Measurements from ENCODE around the gene PTK6.
A peak's percentile ranks its signal among the peaks of the same experiment; 100 is the strongest.

The PTK6 gene

DNA sequence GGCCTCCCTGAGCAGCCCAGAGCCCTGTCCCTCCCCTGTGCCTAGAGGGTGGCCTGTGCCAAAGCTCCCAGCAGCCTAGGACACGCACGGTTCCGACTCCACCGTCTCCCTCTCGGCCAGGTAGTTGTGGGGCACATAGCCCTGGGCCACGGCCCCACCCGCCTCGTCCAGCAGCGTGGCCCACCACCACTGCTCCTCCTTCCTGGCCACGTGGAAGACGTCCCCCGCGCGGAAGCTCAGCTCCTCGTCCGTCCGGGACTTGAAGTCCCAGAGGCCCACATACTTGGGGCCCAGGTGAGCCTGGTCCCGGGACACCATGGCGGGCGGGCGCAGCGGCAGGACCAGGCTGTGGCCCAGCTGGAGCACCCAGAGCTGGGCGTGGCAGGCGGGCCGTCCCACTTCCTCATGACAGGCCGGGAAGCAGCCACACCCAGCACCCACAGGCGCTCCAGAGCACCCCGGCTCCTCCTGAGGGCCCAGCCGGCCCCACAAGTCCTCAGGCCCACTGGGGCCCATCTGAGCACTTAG is at the start of gene PTK6:
PTK6 (minus strand) TSS at position 380 of the 528 bp plus-strand sequence; CDS start at position 318, 62 bp downstream.
- Histone ChIP-seq H3K4me1 (ENCODE audit: control insufficient read depth, insufficient read depth, low read length) (peaks cover 7% of the 10 kb centered on the region; the same call in 1 of the 2 replicates), H3K4me3 (ENCODE audit: low read depth, low read length) (peak within 1 kb of the TSS; percentile 55), H3K9me3 (ENCODE audit: control insufficient read depth, insufficient read depth, low read depth, low read length) (no peaks in the 10 kb centered on the region), H3K27ac (ENCODE audit: low read depth, low read length) (no peak within 1 kb of the TSS), H3K27me3 (ENCODE audit: control insufficient read depth, insufficient read depth, low read length) (no peaks in the 10 kb centered on the region), H3K9ac (ENCODE audit: low read length) (no peak within 1 kb of the TSS), H3K36me3 (ENCODE audit: control insufficient read depth, insufficient read depth, low read length) (no peaks in the 10 kb centered on the region)

DNA sequence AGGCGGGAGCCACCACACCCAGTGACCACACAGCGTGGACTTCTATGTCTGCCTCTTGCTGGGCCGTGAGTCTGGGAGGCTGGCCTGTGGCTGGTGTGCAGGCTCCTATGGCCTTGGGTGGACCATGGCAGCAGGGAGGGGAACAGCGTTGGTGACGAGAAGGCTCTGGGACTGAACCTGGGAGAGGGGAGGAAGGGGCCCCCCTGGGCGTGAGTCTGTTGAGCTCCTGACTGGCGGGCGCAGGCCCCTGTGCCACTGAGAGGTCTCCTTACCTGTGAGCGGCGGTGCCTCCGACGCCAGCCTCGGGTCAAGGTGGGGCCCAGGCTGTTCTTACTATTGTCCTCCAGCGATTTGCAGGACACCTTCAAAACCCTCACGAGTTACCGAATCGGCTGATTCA is 49.6 kb upstream of the PTK6 start:
- Histone ChIP-seq H3K27me3 (ENCODE audit: control insufficient read depth, insufficient read depth, low read length) (no peaks in the 10 kb centered on the region), H3K4me3 (ENCODE audit: low read depth, low read length) (no peak overlapping the region), H3K36me3 (ENCODE audit: control insufficient read depth, insufficient read depth, low read length) (peaks cover 33% of the 10 kb centered on the region), H3K27ac (ENCODE audit: low read depth, low read length) (no peak overlapping the region), H3K4me1 (ENCODE audit: control insufficient read depth, insufficient read depth, low read length) (peaks cover 6% of the 10 kb centered on the region; the same call in 1 of the 2 replicates), H3K9ac (ENCODE audit: low read length) (no peak overlapping the region), H3K9me3 (ENCODE audit: control insufficient read depth, insufficient read depth, low read depth, low read length) (no peaks in the 10 kb centered on the region)

DNA sequence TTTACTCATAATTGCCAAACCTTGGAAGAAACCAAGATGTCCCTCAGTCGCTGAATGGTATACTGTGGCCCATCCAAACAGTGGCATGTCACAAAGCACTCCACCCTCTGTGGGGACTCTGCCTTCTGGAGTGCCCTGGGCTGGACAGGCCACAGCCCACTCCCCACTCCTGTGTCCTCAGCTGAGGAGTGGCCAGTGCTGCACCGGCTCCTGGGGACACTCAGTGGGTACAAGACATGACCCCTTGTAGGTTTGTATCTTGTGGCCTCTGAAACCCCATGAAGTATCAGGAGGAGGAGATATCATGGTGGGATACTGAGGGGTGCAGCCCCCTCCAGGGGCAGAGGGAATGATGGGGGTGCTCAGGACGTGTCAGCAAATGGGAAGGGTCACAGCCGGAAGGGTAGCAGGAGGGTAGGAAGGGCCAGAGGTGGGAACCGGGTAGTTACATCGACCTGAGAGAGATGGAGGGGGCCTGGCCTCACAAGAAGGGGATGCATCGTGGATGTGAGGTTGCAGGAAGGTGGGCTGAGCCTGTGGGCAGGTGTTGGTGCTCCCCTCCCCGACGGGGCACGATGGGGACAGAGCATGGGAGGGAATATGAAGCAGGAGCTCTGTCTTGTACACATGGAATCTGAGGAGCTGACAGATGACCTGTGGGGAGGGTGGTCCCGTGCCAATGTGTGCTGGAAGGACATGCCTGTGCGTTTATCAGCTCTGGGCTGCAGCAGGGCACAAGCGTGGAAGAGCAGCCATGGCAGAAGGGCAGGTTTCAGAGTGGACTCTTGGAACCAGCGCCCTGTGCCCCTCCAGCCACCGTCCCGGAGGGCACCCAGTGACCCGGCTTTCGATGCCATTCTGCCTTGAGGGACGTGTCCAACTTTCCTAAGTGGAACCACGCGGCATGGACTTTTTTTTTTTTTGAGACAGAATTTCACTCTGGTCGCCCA is 48.7 kb upstream of the PTK6 start:
- no peak overlapping the region for H3K9ac ChIP-seq (ENCODE audit: low read length)
- peaks cover 6% of the 10 kb centered on the region; the same call in 1 of the 2 replicates for H3K4me1 ChIP-seq (ENCODE audit: control insufficient read depth, insufficient read depth, low read length)
- H3K9me3 ChIP-seq (ENCODE audit: control insufficient read depth, insufficient read depth, low read depth, low read length), result no peaks in the 10 kb centered on the region
- no peaks in the 10 kb centered on the region for H3K27me3 ChIP-seq (ENCODE audit: control insufficient read depth, insufficient read depth, low read length)
- peaks cover 27% of the 10 kb centered on the region for H3K36me3 ChIP-seq (ENCODE audit: control insufficient read depth, insufficient read depth, low read length)
- no peak overlapping the region for H3K4me3 ChIP-seq (ENCODE audit: low read depth, low read length)
- H3K27ac ChIP-seq (ENCODE audit: low read depth, low read length), result no peak overlapping the region

DNA sequence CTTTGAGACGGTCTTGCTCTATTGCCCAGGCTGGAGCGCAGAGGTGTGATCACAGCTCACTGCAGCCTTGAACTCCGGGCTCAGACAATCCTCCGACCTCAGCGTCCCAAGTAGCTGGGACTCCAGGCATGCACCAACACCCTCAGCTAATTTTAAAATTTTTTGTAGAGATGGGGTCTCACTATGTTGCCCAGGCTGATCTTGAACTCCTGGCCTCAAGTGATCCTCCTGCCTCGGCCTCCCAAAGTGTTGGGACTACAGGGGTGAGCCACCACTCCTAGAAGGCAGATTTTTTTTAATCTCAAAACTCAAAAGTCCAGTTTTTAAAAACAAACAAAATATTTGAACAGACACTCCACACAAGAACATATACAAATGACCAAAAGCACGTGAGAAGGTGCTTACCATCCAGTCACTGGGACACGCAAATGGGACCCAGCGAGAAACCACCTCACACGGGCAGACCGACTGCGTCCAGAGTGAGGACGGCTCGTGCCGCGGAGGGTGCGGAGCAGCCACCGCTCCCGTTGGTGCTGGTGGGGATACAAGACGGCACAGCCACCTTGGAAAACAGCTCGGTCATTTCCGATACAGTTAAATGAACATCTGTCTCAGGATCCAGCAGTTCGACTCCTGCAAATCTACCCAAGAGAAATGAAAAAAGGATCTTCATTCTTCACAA is 45.3 kb upstream of the PTK6 start:
- Histone ChIP-seq H3K9ac (ENCODE audit: low read length) (no peak overlapping the region), H3K27me3 (ENCODE audit: control insufficient read depth, insufficient read depth, low read length) (no peaks in the 10 kb centered on the region), H3K4me3 (ENCODE audit: low read depth, low read length) (no peak overlapping the region), H3K27ac (ENCODE audit: low read depth, low read length) (no peak overlapping the region), H3K4me1 (ENCODE audit: control insufficient read depth, insufficient read depth, low read length) (no peaks in the 10 kb centered on the region; the same call in 1 of the 2 replicates), H3K9me3 (ENCODE audit: control insufficient read depth, insufficient read depth, low read depth, low read length) (no peaks in the 10 kb centered on the region), H3K36me3 (ENCODE audit: control insufficient read depth, insufficient read depth, low read length) (no peaks in the 10 kb centered on the region)

DNA sequence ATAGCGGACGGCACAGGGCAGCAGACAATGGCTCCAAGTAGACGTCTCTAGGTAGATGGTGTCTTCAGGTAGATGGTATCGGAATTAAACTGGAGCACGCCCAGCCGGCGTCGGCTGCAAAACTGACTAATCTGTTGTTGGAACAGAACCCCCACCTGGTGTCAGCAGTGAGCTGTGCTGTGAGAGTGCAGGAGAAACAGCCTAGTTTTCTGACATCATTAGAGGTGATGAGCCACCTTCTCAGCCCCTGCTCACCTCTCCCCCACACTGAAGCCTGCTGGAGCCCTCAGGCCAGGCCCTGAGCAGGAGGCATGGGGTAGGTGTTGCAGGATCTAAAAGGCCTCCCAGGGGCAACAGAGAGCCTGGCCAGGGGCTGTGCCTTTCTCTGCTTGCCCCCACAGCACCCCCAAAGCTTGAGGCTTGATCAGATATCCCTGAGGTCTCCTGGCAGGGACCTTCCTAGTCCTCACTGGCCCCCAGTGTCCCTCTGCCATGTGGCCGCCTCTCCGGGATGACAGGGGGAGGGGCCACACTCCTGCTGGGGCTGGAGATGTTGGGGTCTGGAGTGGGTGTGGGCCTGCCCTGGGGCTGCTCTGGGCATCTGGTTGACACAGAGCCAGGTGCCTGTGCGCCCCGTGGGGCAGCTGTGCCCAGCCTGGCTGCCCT is 43.8 kb upstream of the PTK6 start:
- Histone ChIP-seq H3K9ac (ENCODE audit: low read length) (no peak overlapping the region), H3K4me1 (ENCODE audit: control insufficient read depth, insufficient read depth, low read length) (no peaks in the 10 kb centered on the region; the same call in 1 of the 2 replicates), H3K4me3 (ENCODE audit: low read depth, low read length) (no peak overlapping the region), H3K9me3 (ENCODE audit: control insufficient read depth, insufficient read depth, low read depth, low read length) (no peaks in the 10 kb centered on the region), H3K27me3 (ENCODE audit: control insufficient read depth, insufficient read depth, low read length) (no peaks in the 10 kb centered on the region), H3K36me3 (ENCODE audit: control insufficient read depth, insufficient read depth, low read length) (no peaks in the 10 kb centered on the region), H3K27ac (ENCODE audit: low read depth, low read length) (no peak overlapping the region)

DNA sequence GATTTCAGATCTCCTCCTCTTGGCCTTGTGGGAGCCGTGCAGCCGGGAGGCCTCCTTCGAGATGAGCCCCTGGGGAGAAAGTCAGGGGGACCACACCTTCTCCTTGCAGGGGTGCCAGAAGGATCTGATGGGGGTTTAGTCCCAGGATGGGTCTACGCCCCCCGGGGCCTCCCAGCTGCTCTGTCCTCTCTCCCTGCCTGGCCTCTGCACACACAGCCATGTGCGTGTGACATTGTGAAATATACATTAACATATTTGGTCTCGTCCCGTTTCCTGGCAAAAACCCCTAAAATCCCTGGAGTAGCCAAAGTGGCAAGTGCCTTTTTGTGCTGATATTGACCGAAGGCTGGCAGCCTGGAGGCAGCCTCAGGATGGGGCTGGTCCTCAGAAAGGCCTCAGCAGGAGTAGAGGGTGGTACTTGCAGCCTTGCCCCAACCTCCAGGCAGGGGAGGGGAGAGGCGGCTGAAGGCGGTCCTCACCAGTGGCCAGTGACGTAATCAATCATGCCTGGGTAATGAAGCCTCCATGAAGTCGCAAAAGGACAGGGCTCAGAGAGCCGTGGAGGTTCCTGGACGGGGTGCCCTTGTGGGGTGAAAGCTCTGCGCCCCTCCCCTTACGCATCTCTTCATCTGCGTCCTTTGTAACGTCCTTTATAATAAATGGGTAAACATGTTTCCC is 42.0 kb upstream of the PTK6 start:
- Histone ChIP-seq H3K27ac (ENCODE audit: low read depth, low read length) (no peak overlapping the region), H3K9ac (ENCODE audit: low read length) (no peak overlapping the region), H3K36me3 (ENCODE audit: control insufficient read depth, insufficient read depth, low read length) (no peaks in the 10 kb centered on the region), H3K9me3 (ENCODE audit: control insufficient read depth, insufficient read depth, low read depth, low read length) (no peaks in the 10 kb centered on the region), H3K4me3 (ENCODE audit: low read depth, low read length) (no peak overlapping the region), H3K4me1 (ENCODE audit: control insufficient read depth, insufficient read depth, low read length) (peaks cover 5% of the 10 kb centered on the region), H3K27me3 (ENCODE audit: control insufficient read depth, insufficient read depth, low read length) (no peaks in the 10 kb centered on the region)

DNA sequence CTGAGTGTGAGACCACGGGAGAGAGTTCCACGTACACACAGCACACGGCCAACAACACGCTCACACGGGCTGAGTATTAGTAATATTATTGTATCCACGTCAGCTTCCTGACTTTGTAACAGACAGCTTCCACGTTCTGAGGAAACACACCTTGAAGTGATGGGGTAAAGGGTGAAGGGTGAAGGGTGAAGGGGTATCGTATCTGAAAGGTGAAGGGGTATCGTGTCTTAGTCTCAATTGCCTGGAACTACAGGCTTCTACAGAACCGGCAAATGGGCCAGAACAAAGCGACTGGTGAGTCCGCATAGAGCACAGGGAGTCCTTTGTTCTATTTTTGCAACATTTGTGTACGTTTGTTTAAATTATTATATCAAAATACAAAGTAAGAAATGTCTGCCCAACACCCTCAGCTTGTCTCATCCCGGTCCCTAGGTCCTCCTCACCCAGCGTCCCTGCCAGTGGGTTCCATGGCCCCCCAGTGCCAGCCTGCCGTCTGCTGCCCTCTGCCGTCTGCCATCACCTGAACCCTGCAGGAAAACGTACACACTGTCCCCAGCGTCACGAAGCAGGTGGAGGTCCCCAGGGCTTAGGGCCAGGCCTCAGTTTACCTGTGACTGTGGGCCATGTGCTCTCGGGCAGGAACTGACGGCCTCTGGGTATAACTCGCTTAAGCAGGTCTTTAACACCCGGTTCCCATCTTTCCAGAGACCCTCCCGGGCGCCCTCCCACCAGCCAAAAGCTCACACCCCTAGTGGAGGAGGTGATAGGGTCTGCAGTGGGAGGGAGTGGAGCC is 41.2 kb upstream of the PTK6 start:
- no peak overlapping the region for H3K27ac ChIP-seq (ENCODE audit: low read depth, low read length)
- H3K9ac ChIP-seq (ENCODE audit: low read length), result no peak overlapping the region
- no peaks in the 10 kb centered on the region for H3K27me3 ChIP-seq (ENCODE audit: control insufficient read depth, insufficient read depth, low read length)
- H3K4me1 ChIP-seq (ENCODE audit: control insufficient read depth, insufficient read depth, low read length), result peaks cover 5% of the 10 kb centered on the region
- H3K36me3 ChIP-seq (ENCODE audit: control insufficient read depth, insufficient read depth, low read length), result no peaks in the 10 kb centered on the region
- H3K9me3 ChIP-seq (ENCODE audit: control insufficient read depth, insufficient read depth, low read depth, low read length), result no peaks in the 10 kb centered on the region
- H3K4me3 ChIP-seq (ENCODE audit: low read depth, low read length), result no peak overlapping the region

DNA sequence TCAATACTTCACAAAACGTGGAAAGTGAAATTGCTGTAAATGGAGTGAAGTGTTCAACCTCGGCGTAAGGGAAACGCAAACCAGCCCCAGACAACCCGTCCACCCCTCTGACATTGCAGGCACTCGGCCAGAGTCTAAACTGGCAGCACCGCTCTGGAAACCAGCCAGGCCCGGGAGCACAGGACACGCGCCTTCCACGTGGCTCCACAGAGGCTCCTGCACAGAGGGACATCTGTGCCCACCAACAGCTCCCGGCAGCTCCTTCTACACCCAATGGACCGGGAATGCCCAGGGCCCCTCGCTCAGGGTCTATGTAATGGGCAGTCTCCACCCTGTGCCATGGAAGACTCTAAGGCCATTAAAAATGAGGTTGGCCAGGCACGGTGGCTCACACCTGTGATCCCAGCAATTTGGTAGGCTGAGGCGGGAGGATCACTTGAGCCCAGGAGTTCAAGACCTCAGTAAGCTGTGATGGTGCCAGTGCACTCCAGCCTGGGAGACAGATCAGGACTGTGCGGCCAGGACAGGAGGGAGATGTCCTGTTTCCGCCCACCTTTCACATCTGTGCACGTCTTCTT is 40.2 kb upstream of the PTK6 start:
- Histone ChIP-seq H3K36me3 (ENCODE audit: control insufficient read depth, insufficient read depth, low read length) (no peaks in the 10 kb centered on the region), H3K9me3 (ENCODE audit: control insufficient read depth, insufficient read depth, low read depth, low read length) (no peaks in the 10 kb centered on the region), H3K27me3 (ENCODE audit: control insufficient read depth, insufficient read depth, low read length) (no peaks in the 10 kb centered on the region), H3K4me1 (ENCODE audit: control insufficient read depth, insufficient read depth, low read length) (peaks cover 5% of the 10 kb centered on the region), H3K4me3 (ENCODE audit: low read depth, low read length) (no peak overlapping the region), H3K27ac (ENCODE audit: low read depth, low read length) (no peak overlapping the region), H3K9ac (ENCODE audit: low read length) (no peak overlapping the region)

DNA sequence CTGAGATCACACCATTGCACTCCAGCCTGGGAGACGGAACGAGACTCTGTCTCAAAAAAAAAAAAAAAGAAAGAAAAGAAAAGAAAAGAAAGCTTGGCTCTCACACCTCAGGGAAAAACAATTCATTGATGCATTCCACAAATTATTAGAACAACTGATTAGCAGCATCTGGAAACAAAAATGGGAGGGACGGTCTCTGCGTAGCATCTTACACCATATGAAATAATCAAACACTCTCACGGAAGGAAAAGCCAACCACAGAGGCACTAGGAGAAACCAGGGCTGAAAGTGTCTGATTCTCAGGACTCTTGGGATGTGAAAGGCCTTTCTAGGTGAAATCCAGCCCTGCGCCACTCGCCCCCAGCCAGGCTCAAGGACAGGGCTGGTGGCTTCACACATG is 39.1 kb upstream of the PTK6 start:
- Histone ChIP-seq H3K9me3 (ENCODE audit: control insufficient read depth, insufficient read depth, low read depth, low read length) (no peaks in the 10 kb centered on the region), H3K4me3 (ENCODE audit: low read depth, low read length) (no peak overlapping the region), H3K36me3 (ENCODE audit: control insufficient read depth, insufficient read depth, low read length) (no peaks in the 10 kb centered on the region), H3K27me3 (ENCODE audit: control insufficient read depth, insufficient read depth, low read length) (no peaks in the 10 kb centered on the region), H3K27ac (ENCODE audit: low read depth, low read length) (no peak overlapping the region), H3K4me1 (ENCODE audit: control insufficient read depth, insufficient read depth, low read length) (peaks cover 5% of the 10 kb centered on the region), H3K9ac (ENCODE audit: low read length) (no peak overlapping the region)
